ENCODE measurements around the gene MBP. TPM values are rescaled to one million over a fixed set of nuclear protein-coding genes. Genes with fewer than 3 reads are reported as not detected.

The MBP gene
- total and polyA plus RNA-seq, 4 donors = 619 to 2,945 (median 1,632) TPM

GRCh38 chr18:76963936-76964335 is 168.6 kb downstream of the MBP start:
- Histone ChIP-seq H3K9me3 (ENCODE audit: control insufficient read depth, insufficient read depth, low read length) (no peaks in the 10 kb centered on the region), H3K27me3 (ENCODE audit: control insufficient read depth, insufficient read depth, low read length) (no peaks in the 10 kb centered on the region), H3K4me1 (ENCODE audit: control insufficient read depth, insufficient read depth, low read length) (peaks cover 3% of the 10 kb centered on the region), H3K4me3 (ENCODE audit: low read depth, low read length) (no peak overlapping the region), H3K27ac (ENCODE audit: low read depth, low read length) (no peak overlapping the region), H3K36me3 (ENCODE audit: control insufficient read depth, insufficient read depth, low read length) (peaks cover 14% of the 10 kb centered on the region)
- DNase-seq (ENCODE audit: low read depth in 4 of 6, low spot score in 6 of 6) = no peak
- WGBS (ENCODE audit: insufficient coverage) = no CpG with 5 or more reads among the region's 2 CpGs

GRCh38 chr18:76962851-76963250 is 169.7 kb downstream of the MBP start:
- no peak for DNase-seq (ENCODE audit: low read depth in 4 of 6, low spot score in 6 of 6)
- WGBS (ENCODE audit: insufficient coverage) = 100% methylated on average over 1 of the region's 1 CpG
- no peak overlapping the region for H3K27ac ChIP-seq (ENCODE audit: low read depth, low read length)
- peaks cover 22% of the 10 kb centered on the region for H3K36me3 ChIP-seq (ENCODE audit: control insufficient read depth, insufficient read depth, low read length)
- no peaks in the 10 kb centered on the region for H3K27me3 ChIP-seq (ENCODE audit: control insufficient read depth, insufficient read depth, low read length)
- H3K9me3 ChIP-seq (ENCODE audit: control insufficient read depth, insufficient read depth, low read length) = no peaks in the 10 kb centered on the region
- H3K4me1 ChIP-seq (ENCODE audit: control insufficient read depth, insufficient read depth, low read length) = peaks cover 11% of the 10 kb centered on the region
- no peak overlapping the region for H3K4me3 ChIP-seq (ENCODE audit: low read depth, low read length)

GRCh38 chr18:76960528-76961035 is 172.0 kb downstream of the MBP start:
- Histone ChIP-seq H3K4me3 (ENCODE audit: low read depth, low read length) (no peak overlapping the region), H3K36me3 (ENCODE audit: control insufficient read depth, insufficient read depth, low read length) (peaks cover 41% of the 10 kb centered on the region), H3K27ac (ENCODE audit: low read depth, low read length) (no peak overlapping the region), H3K9me3 (ENCODE audit: control insufficient read depth, insufficient read depth, low read length) (no peaks in the 10 kb centered on the region), H3K27me3 (ENCODE audit: control insufficient read depth, insufficient read depth, low read length) (no peaks in the 10 kb centered on the region), H3K4me1 (ENCODE audit: control insufficient read depth, insufficient read depth, low read length) (peaks cover 11% of the 10 kb centered on the region)
- no peak for DNase-seq (ENCODE audit: low read depth in 4 of 6, low spot score in 6 of 6)
- WGBS (ENCODE audit: insufficient coverage) = 92% methylated on average over 16 of the region's 16 CpGs

- WGBS (ENCODE audit: insufficient coverage) = 98% methylated on average over 7 of the region's 8 CpGs
- H3K27ac ChIP-seq (ENCODE audit: low read depth, low read length) = no peak overlapping the region
- peaks cover 11% of the 10 kb centered on the region for H3K4me1 ChIP-seq (ENCODE audit: control insufficient read depth, insufficient read depth, low read length)
- H3K27me3 ChIP-seq (ENCODE audit: control insufficient read depth, insufficient read depth, low read length) = no peaks in the 10 kb centered on the region
- no peaks in the 10 kb centered on the region for H3K9me3 ChIP-seq (ENCODE audit: control insufficient read depth, insufficient read depth, low read length)
- peaks cover 41% of the 10 kb centered on the region for H3K36me3 ChIP-seq (ENCODE audit: control insufficient read depth, insufficient read depth, low read length)
- no peak overlapping the region for H3K4me3 ChIP-seq (ENCODE audit: low read depth, low read length)
- no peak for DNase-seq (ENCODE audit: low read depth in 4 of 6, low spot score in 6 of 6)
Measured at GRCh38 chr18:76959605-76960004, 173.0 kb downstream of the MBP start.

GRCh38 chr18:76958692-76959341 is 173.8 kb downstream of the MBP start:
- H3K36me3 ChIP-seq (ENCODE audit: control insufficient read depth, insufficient read depth, low read length) = peaks cover 41% of the 10 kb centered on the region
- H3K27me3 ChIP-seq (ENCODE audit: control insufficient read depth, insufficient read depth, low read length) = no peaks in the 10 kb centered on the region
- 42% methylated on average over 12 of the region's 16 CpGs for WGBS (ENCODE audit: insufficient coverage)
- H3K27ac ChIP-seq (ENCODE audit: low read depth, low read length) = no peak overlapping the region
- H3K4me3 ChIP-seq (ENCODE audit: low read depth, low read length) = no peak overlapping the region
- H3K9me3 ChIP-seq (ENCODE audit: control insufficient read depth, insufficient read depth, low read length) = no peaks in the 10 kb centered on the region
- peak in 1 of 6 donors; percentile 74 for DNase-seq (ENCODE audit: low read depth in 4 of 6, low spot score in 6 of 6)
- peaks cover 12% of the 10 kb centered on the region for H3K4me1 ChIP-seq (ENCODE audit: control insufficient read depth, insufficient read depth, low read length)

- Histone ChIP-seq H3K36me3 (ENCODE audit: control insufficient read depth, insufficient read depth, low read length) (peaks cover 41% of the 10 kb centered on the region), H3K27ac (ENCODE audit: low read depth, low read length) (no peak overlapping the region), H3K4me3 (ENCODE audit: low read depth, low read length) (no peak overlapping the region), H3K27me3 (ENCODE audit: control insufficient read depth, insufficient read depth, low read length) (no peaks in the 10 kb centered on the region), H3K9me3 (ENCODE audit: control insufficient read depth, insufficient read depth, low read length) (no peaks in the 10 kb centered on the region), H3K4me1 (ENCODE audit: control insufficient read depth, insufficient read depth, low read length) (peaks cover 22% of the 10 kb centered on the region)
- DNase-seq (ENCODE audit: low read depth in 4 of 6, low spot score in 6 of 6) = no peak
- WGBS (ENCODE audit: insufficient coverage) = 87% methylated on average over 14 of the region's 18 CpGs
Measured at GRCh38 chr18:76957384-76958355, 174.9 kb downstream of the MBP start.

GRCh38 chr18:76956648-76957047 is 175.9 kb downstream of the MBP start:
- no peak overlapping the region for H3K27ac ChIP-seq (ENCODE audit: low read depth, low read length)
- H3K36me3 ChIP-seq (ENCODE audit: control insufficient read depth, insufficient read depth, low read length) = peaks cover 45% of the 10 kb centered on the region
- 96% methylated on average over 4 of the region's 11 CpGs for WGBS (ENCODE audit: insufficient coverage)
- no peak overlapping the region for H3K4me3 ChIP-seq (ENCODE audit: low read depth, low read length)
- H3K9me3 ChIP-seq (ENCODE audit: control insufficient read depth, insufficient read depth, low read length) = no peaks in the 10 kb centered on the region
- peaks cover 23% of the 10 kb centered on the region for H3K4me1 ChIP-seq (ENCODE audit: control insufficient read depth, insufficient read depth, low read length)
- no peak for DNase-seq (ENCODE audit: low read depth in 4 of 6, low spot score in 6 of 6)
- no peaks in the 10 kb centered on the region for H3K27me3 ChIP-seq (ENCODE audit: control insufficient read depth, insufficient read depth, low read length)

GRCh38 chr18:76955524-76956170 is 176.9 kb downstream of the MBP start:
- Histone ChIP-seq H3K9me3 (ENCODE audit: control insufficient read depth, insufficient read depth, low read length) (no peaks in the 10 kb centered on the region), H3K4me3 (ENCODE audit: low read depth, low read length) (no peak overlapping the region), H3K4me1 (ENCODE audit: control insufficient read depth, insufficient read depth, low read length) (peaks cover 23% of the 10 kb centered on the region), H3K27me3 (ENCODE audit: control insufficient read depth, insufficient read depth, low read length) (no peaks in the 10 kb centered on the region), H3K27ac (ENCODE audit: low read depth, low read length) (no peak overlapping the region), H3K36me3 (ENCODE audit: control insufficient read depth, insufficient read depth, low read length) (peaks cover 41% of the 10 kb centered on the region)
- no peak for DNase-seq (ENCODE audit: low read depth in 4 of 6, low spot score in 6 of 6)
- WGBS (ENCODE audit: insufficient coverage) = 97% methylated on average over 28 of the region's 28 CpGs

GRCh38 chr18:76953583-76954233 is 178.9 kb downstream of the MBP start:
- DNase-seq (ENCODE audit: low read depth in 4 of 6, low spot score in 6 of 6) = peak in 4 of 6 donors; percentile 31 to 80 (median 51)
- Histone ChIP-seq H3K27me3 (ENCODE audit: control insufficient read depth, insufficient read depth, low read length) (no peaks in the 10 kb centered on the region), H3K27ac (ENCODE audit: low read depth, low read length) (peak overlapping the region; percentile 57)

More at GRCh38 chr18:76953583-76954233, 178.9 kb downstream of the MBP start:
- 42% methylated on average over 4 of the region's 12 CpGs for WGBS (ENCODE audit: insufficient coverage)
- peaks cover 37% of the 10 kb centered on the region for H3K36me3 ChIP-seq (ENCODE audit: control insufficient read depth, insufficient read depth, low read length)
- H3K4me1 ChIP-seq (ENCODE audit: control insufficient read depth, insufficient read depth, low read length) = peaks cover 17% of the 10 kb centered on the region
- no peak overlapping the region for H3K4me3 ChIP-seq (ENCODE audit: low read depth, low read length)
- H3K9me3 ChIP-seq (ENCODE audit: control insufficient read depth, insufficient read depth, low read length) = no peaks in the 10 kb centered on the region
